Stimulated activated CD8-positive, alpha-beta memory T cell treated with anti-CD3 and anti-CD28 coated beads, Interleukin-7, amount 100 ng/mL, for 1 hour (primary cell): ENCODE data around the gene KIF5A.

ENCODE experiments used
- DNase-seq, 2 donors: peaks; one replicate each; pipeline ENCODE4 v3.0.0-alpha.2; 2020; ENCODE audit warnings: low read depth in 2 of 2

KIF5A gene

DNA sequence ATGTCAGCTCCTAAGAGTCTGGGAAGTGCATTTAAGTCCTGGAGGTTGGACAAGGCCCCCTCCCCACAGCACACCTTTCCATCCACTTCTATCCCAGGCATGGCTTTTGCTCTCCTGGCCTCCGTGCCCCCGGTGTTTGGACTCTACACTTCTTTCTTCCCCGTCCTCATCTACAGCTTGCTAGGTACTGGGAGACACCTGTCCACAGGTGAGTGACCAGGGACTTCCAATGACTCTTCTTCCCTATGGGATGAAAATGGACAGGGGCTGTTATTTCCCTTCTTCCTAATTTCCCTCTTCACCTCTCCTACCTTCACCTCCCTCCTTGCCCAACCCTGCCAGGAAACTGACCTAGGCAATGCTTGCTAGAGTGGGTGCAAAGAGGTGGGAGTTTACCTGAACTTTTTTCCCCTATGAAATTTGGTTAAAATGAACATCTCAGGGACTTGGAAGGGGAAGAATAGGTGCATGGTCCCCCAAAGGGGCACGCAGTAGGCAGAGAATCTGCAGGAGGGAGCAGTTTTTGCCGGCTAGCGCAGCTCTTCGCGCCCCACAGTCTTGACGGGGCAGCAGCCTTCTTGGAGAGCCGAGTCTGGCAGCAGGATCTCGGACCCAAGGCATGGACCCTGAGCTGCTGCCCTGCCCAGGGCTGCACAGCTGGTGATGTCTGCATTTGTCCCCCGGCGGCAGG is 70.5 kb downstream of the KIF5A start:
- DNase-seq, result no peak

DNA sequence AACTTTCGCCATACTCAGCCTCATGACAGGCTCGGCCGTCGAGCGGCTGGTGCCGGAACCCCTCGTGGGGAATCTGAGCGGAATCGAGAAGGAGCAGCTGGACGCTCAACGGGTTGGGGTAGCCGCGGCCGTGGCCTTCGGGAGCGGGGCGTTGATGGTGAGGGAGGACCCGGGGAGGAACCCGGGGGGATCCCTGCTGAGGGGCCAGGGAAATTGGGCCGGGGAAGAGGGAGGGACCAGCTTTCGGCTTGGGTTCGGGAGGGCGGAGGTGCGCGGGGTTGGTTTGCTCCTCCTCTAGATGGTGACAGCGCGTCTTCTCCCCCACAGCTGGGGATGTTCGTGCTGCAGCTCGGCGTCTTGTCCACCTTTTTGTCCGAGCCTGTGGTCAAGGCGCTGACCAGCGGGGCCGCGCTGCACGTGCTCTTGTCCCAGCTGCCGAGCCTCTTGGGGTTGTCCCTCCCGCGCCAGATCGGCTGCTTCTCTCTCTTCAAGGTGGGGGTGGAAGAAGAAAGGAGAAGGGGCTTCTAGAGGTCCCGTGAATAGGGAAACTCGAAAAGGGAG is 71.2 kb downstream of the KIF5A start:
- DNase-seq, result no peak

- DNase-seq, result peak in 1 of 2 donors; percentile 30
Observed at GRCh38 chr12:57621497-57622292, 71.9 kb downstream of the KIF5A start.

DNA sequence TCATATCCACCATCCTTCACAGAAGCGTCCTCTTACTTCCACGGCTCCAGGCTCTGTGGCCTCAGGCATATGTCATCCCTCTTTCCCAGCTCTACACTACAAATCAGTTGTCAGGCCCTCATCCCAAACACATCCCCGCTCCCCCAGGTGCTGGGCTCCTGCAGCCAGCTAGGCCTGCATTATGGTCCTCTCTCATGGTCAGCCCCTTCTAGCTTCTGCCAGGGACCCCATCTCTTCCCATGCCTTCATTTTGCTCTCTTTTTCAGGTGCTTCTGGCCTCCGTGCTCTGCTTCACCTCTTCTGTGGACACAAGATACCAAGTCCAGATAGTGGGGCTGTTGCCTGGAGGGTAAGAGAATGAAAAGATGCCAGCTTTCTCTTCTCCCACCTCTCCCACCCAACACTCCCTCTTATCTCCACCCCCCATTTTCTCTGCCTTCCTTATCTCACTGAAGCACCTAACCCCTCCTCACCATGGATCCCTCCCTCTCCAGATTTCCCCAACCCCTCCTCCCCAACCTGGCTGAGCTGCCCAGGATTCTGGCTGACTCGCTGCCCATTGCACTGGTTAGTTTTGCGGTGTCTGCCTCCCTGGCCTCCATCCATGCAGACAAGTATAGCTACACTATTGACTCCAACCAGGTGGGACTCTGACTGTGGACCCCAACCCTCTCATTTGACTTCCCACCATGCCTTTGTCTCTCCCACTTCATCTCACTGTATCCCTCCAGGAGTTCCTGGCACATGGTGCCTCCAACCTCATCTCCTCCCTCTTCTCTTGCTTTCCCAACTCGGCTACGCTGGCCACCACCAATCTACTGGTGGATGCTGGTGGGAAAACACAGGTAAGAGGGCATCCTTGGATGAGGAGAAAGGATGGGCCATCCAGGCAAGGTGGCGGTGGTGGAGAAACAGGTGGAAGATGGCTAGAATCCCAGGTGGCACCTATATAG is 72.7 kb downstream of the KIF5A start:
- DNase-seq, result no peak

GRCh38 chr12:57623385-57623784 is 73.5 kb downstream of the KIF5A start:
- no peak for DNase-seq

DNA sequence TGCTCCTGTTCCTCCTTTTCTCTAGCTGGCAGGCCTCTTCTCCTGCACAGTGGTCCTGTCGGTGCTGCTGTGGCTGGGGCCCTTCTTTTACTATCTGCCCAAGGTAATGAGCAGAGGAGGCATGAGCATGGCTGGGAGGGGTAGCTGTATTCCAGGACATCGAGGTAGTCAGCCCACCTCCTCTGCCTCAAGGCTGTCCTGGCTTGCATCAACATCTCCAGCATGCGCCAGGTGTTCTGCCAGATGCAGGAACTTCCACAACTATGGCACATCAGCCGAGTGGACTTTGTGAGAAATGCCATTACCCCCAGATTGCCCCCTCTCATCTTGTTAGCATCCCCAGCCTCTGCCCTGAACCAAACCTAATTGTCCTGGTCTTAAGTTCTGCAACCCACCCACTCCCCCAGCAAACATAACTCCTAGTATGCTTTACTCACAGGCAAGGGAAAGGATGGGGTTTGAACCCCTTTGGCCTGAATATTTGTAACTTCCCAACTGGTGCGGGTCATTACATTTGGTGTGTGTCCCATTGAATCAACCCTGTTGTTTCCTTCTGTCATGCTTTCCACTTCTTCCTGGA is 74.1 kb downstream of the KIF5A start:
- no peak for DNase-seq

DNA sequence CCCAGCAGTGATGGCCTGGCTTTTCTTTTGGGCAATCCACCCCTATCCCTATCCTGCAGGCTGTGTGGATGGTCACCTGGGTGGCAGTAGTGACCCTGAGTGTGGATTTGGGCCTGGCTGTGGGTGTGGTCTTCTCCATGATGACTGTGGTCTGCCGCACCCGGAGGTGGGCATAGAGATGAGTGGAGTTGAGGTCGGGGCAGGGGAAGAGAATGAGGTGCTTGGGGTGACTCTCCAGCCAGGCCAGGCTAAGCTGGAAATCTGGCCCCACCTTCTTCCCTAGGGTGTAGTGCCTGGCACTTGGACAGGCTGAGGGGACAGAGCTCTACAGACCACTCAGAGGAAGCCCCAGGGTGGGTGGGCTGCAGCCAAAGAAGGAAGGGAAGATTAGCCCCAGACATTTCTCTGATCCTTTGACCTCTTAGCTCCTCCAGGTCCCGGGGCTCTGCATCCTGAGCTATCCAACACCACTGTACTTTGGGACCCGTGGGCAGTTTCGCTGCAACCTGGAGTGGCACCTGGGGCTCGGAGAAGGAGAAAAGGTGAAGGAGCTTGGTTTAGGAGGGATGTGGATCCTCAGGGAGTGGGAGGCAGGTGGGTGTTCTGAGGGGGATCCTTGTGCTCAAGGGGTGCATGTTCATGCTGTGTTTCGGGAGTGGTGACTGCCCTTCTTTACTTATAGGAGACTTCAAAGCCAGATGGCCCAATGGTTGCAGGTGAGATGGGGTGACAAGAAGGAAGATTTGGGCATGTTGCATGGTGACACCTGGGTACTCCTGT is 74.8 kb downstream of the KIF5A start:
- no peak for DNase-seq

- no peak for DNase-seq
Observed at GRCh38 chr12:57625261-57626032, 75.6 kb downstream of the KIF5A start.

DNA sequence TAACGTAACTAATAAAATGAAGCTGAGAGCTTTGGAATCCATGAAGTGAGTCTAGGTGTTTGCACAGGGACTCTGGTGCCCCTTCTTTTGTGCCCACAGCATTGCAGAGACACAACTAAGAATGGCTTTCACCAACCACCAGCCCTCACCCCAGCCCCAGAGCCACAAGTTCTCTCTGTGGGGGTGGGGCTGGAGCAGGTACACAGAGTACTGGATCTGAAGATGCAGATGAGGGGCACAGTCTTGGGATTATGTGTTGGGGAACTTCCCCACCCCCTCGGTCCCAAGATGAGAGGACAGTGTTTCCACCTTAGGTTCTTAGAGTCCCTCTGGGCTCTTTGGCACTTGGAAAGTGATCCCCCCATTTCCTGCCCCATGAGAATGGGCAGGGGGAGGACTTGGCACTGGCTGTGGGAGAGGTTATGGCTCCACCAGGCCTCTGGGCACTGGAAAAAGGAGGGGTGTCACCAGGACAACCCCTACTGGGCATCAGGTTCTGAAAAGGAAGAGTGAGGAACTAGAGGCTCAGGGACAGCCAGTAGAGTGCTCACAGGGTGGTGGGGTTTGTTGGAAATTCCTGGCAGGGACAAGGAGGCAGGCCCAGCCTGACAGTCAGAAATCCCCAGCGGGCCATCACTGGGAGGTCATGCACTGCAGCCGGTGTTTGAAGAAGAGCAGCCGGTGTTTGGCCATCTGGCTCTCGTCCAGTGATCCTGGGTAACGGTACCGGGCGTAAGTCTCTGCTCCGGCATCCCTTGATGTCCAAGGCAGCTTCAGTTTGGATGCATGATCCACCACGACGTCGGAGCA is 76.5 kb downstream of the KIF5A start:
- no peak for DNase-seq

DNA sequence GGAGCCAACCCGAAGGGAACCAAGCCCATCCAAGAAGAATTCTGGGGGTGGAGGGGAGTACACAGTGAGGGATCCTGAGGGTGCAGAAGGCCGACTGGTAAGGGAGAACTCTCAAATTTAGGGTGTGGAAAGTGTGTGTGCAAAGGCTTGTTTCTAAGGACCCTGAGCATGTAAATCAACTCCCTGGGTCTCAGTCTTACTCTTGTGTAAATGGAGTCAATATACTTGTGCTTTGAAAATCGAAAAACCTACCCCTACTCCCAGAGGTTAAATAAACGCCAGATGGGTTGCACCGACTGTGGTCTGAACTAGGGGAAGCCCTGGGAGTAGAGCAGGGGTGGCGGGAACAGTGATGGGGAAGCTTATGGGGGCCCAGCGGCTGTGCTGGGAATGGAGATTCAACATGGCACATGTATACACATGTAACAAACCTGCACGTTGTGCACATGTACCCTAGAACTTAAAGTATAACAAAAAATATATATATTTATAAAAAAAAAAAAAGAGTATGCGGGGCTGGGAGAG is 77.1 kb downstream of the KIF5A start:
- no peak for DNase-seq

GRCh38 chr12:57627501-57628279 is 77.8 kb downstream of the KIF5A start:
- no peak for DNase-seq

GRCh38 chr12:57628280-57629191 is 78.7 kb downstream of the KIF5A start:
- DNase-seq, result no peak

- no peak for DNase-seq
Observed at GRCh38 chr12:57629897-57630471, 80.1 kb downstream of the KIF5A start.

GRCh38 chr12:57630891-57631433 is 81.1 kb downstream of the KIF5A start:
- DNase-seq, result no peak

DNA sequence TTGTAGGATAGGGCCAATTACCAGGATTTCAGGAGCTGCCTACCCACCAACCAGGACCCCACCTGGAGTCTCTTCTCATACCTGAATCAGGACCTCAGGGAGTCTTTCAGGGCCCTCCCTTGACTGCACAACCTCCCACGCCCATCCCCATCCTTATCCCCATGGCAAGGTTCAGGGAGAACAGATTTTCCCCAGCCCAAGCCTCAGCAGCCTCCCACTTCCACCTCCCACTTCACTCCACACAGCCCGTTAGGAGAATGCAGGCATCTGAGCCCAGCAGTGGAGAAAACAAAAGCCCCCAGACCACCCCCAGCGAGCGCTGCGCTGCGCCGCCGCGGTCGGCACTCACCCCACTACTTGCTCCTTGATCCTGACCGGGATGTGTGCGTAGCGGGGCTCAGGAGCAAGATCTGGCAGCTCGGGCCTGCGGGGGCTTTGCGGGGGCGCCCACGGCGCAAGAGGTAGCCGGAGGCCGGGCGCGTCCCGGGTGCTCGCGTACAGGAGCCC is 81.8 kb downstream of the KIF5A start:
- DNase-seq, result no peak
